Activated T-helper 2 cell treated with anti-CD3 and anti-CD28 coated beads, Interferon-gamma antibody, Interleukin-2, Interleukin-4, amounts not matched to agents 10 μg/mL and 5 μg/mL and 100 μg/mL, durations not matched to agents 14 hours and 24 hours and 36 hours (primary cell): ENCODE measurements around the gene GAN. TPM values are rescaled to one million over a fixed set of nuclear protein-coding genes. Genes with fewer than 3 reads are reported as not detected.

Source experiments
- DNase-seq: peaks from one replicate; pipeline ENCODE4 v3.0.0; 2021; ENCODE audit warnings: low spot score
- H3K27ac Mint-ChIP-seq: one replicate; pipeline ENCODE4 v1.8.0; 2021; ENCODE audit warnings: mixed read lengths
- H3K27me3 Mint-ChIP-seq: one replicate; pipeline ENCODE4 v1.8.0; 2021; ENCODE audit warnings: low read depth, mixed read lengths
- H3K36me3 Mint-ChIP-seq: one replicate; pipeline ENCODE4 v1.8.0; 2021; ENCODE audit warnings: low read depth, mixed read lengths
- H3K4me1 Mint-ChIP-seq: one replicate; pipeline ENCODE4 v1.8.0; 2021; ENCODE audit warnings: low read depth, mixed read lengths
- H3K4me3 Mint-ChIP-seq: one replicate; pipeline ENCODE4 v1.8.0; 2021; ENCODE audit warnings: low read depth, mild to moderate bottlenecking, moderate library complexity, mixed read lengths
- H3K9me3 Mint-ChIP-seq: one replicate; pipeline ENCODE4 v1.8.0; 2021; ENCODE audit warnings: mixed read lengths
- intact Hi-C: fragments of 100-400 bp; cut with micrococcal nuclease; formaldehyde crosslinking; loops from one replicate; pipeline ENCODE4 v1.15.1; 2023
- total RNA-seq: library from RNA; stranded (reverse); gene quantifications from 2 replicates; pipeline ENCODE4 v1.2.3, GENCODE V29; 2022

The GAN gene
- total RNA-seq, 1 donor from 2014 or later: 14.6 TPM

DNA sequence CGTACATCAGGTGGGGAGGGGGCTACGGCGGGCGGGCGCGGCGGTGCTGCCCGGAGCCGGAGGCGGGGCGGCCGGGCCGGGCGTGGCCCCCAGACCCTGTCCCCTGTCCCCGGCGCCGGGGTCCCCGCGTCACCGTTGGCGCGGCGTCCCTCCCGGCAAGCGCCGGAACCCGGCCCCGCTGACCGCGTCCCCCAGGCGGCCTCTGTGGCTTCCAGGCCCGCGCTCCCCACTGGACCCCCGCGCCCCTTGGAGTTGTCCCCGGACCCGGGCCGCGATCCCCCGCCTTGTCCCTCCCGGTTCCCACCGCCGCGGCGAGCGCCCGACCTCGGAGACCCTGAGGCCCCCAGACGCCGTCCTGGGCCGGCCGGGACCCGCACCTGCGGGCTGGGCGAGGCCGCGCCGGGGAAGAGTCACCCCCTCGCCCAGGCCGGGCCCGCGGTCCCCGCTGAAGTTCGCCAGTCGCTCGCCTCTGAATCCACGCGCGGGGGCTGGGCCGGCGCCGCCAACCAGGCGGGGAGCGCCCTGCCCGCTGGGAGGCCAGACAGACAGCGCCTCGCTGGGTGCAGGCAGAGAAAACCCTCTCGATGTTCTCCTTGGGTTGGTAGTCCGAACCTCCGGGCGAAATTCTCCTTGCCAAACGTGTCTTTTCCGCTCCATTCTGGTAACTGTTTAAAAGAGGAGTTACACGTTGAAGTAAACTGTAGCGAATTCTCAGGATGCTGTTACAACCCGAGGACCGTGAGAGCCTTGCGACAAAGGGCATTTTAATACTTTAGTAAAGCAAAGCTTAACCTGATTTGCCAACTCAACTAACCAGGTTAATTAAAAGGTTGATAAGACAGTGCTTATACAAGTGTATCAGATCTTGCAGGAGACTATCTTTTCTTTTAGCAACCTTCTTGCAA, 761 bp downstream of the GAN start:
- Mint-ChIP-seq H3K27me3 (no peaks in the 10 kb centered on the region), H3K9me3 (no peaks in the 10 kb centered on the region), H3K27ac (peak overlapping the region; percentile 68), H3K4me3 (peak overlapping the region; percentile 83), H3K4me1 (peaks cover 38% of the 10 kb centered on the region), H3K36me3 (peaks cover 7% of the 10 kb centered on the region)
- intact Hi-C loops: loop anchor here (2.0 to 10.0 kb wide), 6 partner anchors 19 to 311 kb away; partner anchors contain the start of genes CENPN, CMC2, CMIP and GCSH
- peak; percentile 35 for DNase-seq

DNA sequence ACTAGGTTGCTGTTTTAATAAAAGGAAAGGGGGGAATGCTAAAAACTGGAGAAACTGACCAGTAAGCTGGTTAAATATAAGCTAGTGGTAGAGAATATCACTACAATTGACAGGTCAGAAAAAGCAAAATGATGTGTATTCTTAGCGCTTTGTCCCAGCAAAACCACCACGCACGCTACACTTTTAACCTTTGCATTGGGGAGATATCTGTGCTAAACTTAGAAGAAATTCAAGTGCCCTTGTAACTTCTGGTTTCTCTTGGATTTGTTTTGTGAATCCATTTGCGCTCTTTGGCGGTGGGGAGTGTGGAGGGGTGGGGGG, 1.4 kb downstream of the GAN start:
- peaks cover 43% of the 10 kb centered on the region for H3K4me1 Mint-ChIP-seq

GRCh38 chr16:81318711-81319110, 3.9 kb downstream of the GAN start:
- no peaks in the 10 kb centered on the region for H3K9me3 Mint-ChIP-seq
- no peak for DNase-seq
- H3K36me3 Mint-ChIP-seq: peaks cover 7% of the 10 kb centered on the region
- H3K4me1 Mint-ChIP-seq: peaks cover 47% of the 10 kb centered on the region
- H3K27me3 Mint-ChIP-seq: no peaks in the 10 kb centered on the region
- H3K4me3 Mint-ChIP-seq: no peak overlapping the region
- intact Hi-C loops: loop anchor here (10.0 kb wide), 3 partner anchors 126 to 314 kb away; partner anchors contain the start of genes CENPN, CMC2, CMIP and GCSH
- no peak overlapping the region for H3K27ac Mint-ChIP-seq

More for the DNA sequence above, 1.4 kb downstream of the GAN start:
- H3K27ac Mint-ChIP-seq: peak overlapping the region; percentile 68
- no peaks in the 10 kb centered on the region for H3K27me3 Mint-ChIP-seq
- DNase-seq: no peak
- H3K4me3 Mint-ChIP-seq: peak overlapping the region; percentile 83
- intact Hi-C loops: loop anchor here (10.0 kb wide), 3 partner anchors 129 to 311 kb away; partner anchors contain the start of genes CENPN, CMC2, CMIP and GCSH
- H3K36me3 Mint-ChIP-seq: peaks cover 7% of the 10 kb centered on the region
- no peaks in the 10 kb centered on the region for H3K9me3 Mint-ChIP-seq

- Mint-ChIP-seq H3K4me1 (peaks cover 41% of the 10 kb centered on the region), H3K27me3 (no peaks in the 10 kb centered on the region), H3K27ac (no peak overlapping the region), H3K4me3 (no peak overlapping the region), H3K36me3 (peaks cover 4% of the 10 kb centered on the region), H3K9me3 (no peaks in the 10 kb centered on the region)
- intact Hi-C loops: loop anchor here (10.0 kb wide), 3 partner anchors 125 to 315 kb away; partner anchors contain the start of genes CENPN, CMC2, CMIP and GCSH
- no peak for DNase-seq
These were observed 4.6 kb downstream of the GAN start for GRCh38 chr16:81319221-81319912.

GRCh38 chr16:81321039-81321438, 6.3 kb downstream of the GAN start:
- no peak for DNase-seq
- Mint-ChIP-seq H3K4me3 (no peak overlapping the region), H3K27me3 (no peaks in the 10 kb centered on the region), H3K36me3 (peaks cover 8% of the 10 kb centered on the region), H3K27ac (no peak overlapping the region), H3K9me3 (no peaks in the 10 kb centered on the region), H3K4me1 (peaks cover 36% of the 10 kb centered on the region)
- intact Hi-C loops: no loop called here

DNA sequence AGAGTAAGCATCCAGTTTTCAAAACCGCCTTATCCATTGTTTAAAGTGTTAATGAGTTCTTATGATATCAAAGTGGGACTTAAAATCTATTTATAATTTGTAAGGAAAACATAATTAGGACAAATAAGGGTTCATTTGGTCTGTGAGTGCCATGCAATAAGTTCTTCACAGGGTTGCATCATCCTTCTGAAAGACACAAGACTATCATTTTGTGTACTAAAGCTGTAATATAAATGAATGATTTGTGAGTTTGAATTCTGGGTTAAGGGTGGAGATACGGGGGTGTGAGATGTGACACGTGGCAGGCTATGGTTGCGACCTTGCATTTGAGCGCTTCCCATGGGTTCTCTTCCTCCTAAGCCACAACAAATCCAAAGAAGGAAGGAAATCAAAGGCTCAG, 6.8 kb downstream of the GAN start:
- no peak for DNase-seq
- intact Hi-C loops: no loop called here
- no peaks in the 10 kb centered on the region for H3K9me3 Mint-ChIP-seq
- no peak overlapping the region for H3K4me3 Mint-ChIP-seq
- no peaks in the 10 kb centered on the region for H3K27me3 Mint-ChIP-seq
- H3K4me1 Mint-ChIP-seq: peaks cover 35% of the 10 kb centered on the region
- peaks cover 8% of the 10 kb centered on the region for H3K36me3 Mint-ChIP-seq
- H3K27ac Mint-ChIP-seq: no peak overlapping the region

DNA sequence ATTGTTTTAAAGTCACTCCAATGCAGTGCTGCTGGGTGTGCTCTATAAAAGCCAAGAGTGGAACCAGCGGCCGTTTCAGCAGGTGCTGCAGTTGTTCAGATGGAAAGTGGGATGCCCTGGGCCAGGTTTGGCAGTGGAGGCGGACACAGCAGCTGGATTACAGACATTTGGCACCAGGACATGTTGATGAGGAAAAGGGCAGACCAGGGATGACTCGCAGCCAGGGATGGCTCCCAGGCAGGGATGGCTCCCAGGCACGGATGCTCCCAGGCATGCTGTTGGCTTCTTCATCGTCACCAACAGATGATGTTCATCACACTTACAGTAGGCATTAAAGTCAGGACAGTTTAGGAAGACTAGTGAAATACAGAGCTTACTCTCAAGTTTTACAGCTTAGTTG, 10.0 kb downstream of the GAN start:
- no peak overlapping the region for H3K4me3 Mint-ChIP-seq
- peaks cover 6% of the 10 kb centered on the region for H3K36me3 Mint-ChIP-seq
- intact Hi-C loops: no loop called here
- H3K9me3 Mint-ChIP-seq: no peaks in the 10 kb centered on the region
- H3K27me3 Mint-ChIP-seq: no peaks in the 10 kb centered on the region
- H3K27ac Mint-ChIP-seq: no peak overlapping the region
- DNase-seq: no peak
- H3K4me1 Mint-ChIP-seq: peaks cover 25% of the 10 kb centered on the region

- H3K4me3 Mint-ChIP-seq: no peak overlapping the region
- DNase-seq: no peak
- peaks cover 10% of the 10 kb centered on the region for H3K4me1 Mint-ChIP-seq
- no peaks in the 10 kb centered on the region for H3K9me3 Mint-ChIP-seq
- no peak overlapping the region for H3K27ac Mint-ChIP-seq
- H3K36me3 Mint-ChIP-seq: peaks cover 6% of the 10 kb centered on the region
- intact Hi-C loops: no loop called here
- H3K27me3 Mint-ChIP-seq: no peaks in the 10 kb centered on the region
These were observed 12.2 kb downstream of the GAN start for GRCh38 chr16:81327011-81327410.

GRCh38 chr16:81327447-81328196, 12.9 kb downstream of the GAN start:
- no peak for DNase-seq
- H3K4me3 Mint-ChIP-seq: no peak overlapping the region
- H3K4me1 Mint-ChIP-seq: peaks cover 8% of the 10 kb centered on the region
- H3K36me3 Mint-ChIP-seq: peaks cover 6% of the 10 kb centered on the region
- H3K27ac Mint-ChIP-seq: no peak overlapping the region
- H3K9me3 Mint-ChIP-seq: no peaks in the 10 kb centered on the region
- intact Hi-C loops: no loop called here
- H3K27me3 Mint-ChIP-seq: no peaks in the 10 kb centered on the region

- Mint-ChIP-seq H3K4me1 (peaks cover 5% of the 10 kb centered on the region), H3K36me3 (peaks cover 6% of the 10 kb centered on the region), H3K27ac (no peak overlapping the region), H3K27me3 (no peaks in the 10 kb centered on the region), H3K4me3 (no peak overlapping the region), H3K9me3 (no peaks in the 10 kb centered on the region)
- no peak for DNase-seq
- intact Hi-C loops: no loop called here
These were observed 15.2 kb downstream of the GAN start for GRCh38 chr16:81329947-81330346.

- no peak overlapping the region for H3K4me3 Mint-ChIP-seq
- H3K9me3 Mint-ChIP-seq: no peaks in the 10 kb centered on the region
- peaks cover 5% of the 10 kb centered on the region for H3K36me3 Mint-ChIP-seq
- no peak overlapping the region for H3K27ac Mint-ChIP-seq
- no peaks in the 10 kb centered on the region for H3K27me3 Mint-ChIP-seq
- peaks cover 8% of the 10 kb centered on the region for H3K4me1 Mint-ChIP-seq
- intact Hi-C loops: no loop called here
- no peak for DNase-seq
These were observed 18.6 kb downstream of the GAN start for GRCh38 chr16:81333356-81333755.

DNA sequence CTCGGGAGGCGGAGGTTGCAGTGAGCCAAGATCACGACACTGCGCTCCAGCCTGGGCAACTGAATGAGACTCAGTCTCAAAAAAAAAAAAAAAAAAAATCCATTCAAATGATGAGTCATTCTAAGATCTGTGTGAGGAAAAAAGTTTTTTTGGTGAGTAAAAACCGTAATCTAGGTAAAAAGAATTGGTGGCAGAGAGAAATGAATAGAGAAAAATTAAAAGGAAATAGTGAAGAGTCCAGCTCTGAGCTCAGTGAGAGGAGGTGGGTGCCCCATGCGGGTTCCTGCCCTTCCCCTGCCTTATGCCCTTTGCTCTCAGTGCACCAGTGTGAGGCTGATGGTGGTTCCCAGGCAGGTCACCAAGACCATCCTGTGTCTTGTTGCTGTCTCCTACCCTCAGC, 20.9 kb downstream of the GAN start:
- Mint-ChIP-seq H3K27me3 (no peaks in the 10 kb centered on the region), H3K27ac (peak overlapping the region; percentile 73), H3K4me3 (no peak overlapping the region), H3K9me3 (peaks cover 6% of the 10 kb centered on the region), H3K36me3 (peaks cover 8% of the 10 kb centered on the region), H3K4me1 (peaks cover 8% of the 10 kb centered on the region)
- no peak for DNase-seq
- intact Hi-C loops: loop anchor here (2.0 kb wide), 1 partner anchor 21 kb away; the partner anchor contains the start of gene GAN
